Measurements from ENCODE around the gene ELMO1. TPM values are rescaled to one million over a fixed set of nuclear protein-coding genes. Genes with fewer than 3 reads are reported as not detected.
A peak's percentile ranks its signal among the peaks of the same experiment; 100 is the strongest.

The ELMO1 gene
- total and polyA plus RNA-seq, 2 experiments from 2014 or later: 19.7 to 28.7 TPM

DNA sequence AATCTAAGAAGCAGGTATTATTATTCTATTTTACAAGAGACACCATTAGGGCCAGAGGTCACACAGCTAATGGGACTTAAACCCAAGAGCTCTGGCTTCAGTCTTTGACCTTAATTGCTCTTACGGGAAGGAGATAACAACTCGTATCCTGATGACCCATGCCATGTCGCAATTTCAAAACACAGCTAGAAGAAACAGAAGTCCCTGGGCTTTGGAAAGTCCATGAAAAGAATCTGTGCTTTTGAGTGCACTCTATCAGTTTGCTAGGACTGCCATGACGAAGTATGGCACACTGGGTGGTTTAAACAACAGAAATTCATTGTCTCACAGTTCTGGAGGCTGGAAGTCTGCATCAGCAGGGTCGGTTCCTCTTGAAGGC lies 476.5 kb downstream of the ELMO1 start:
- DNase-seq (ENCODE audit: low spot score): peak; percentile 60
- no peaks in the 10 kb centered on the region for H3K9me3 ChIP-seq (ENCODE audit: low read depth)
- no peaks in the 10 kb centered on the region for H4K20me1 ChIP-seq (ENCODE audit: insufficient read depth, poor library complexity, severe bottlenecking)
- H3K4me2 ChIP-seq: peak overlapping the region; percentile 24
- H3K4me3 ChIP-seq: no peak overlapping the region
- H3K27me3 ChIP-seq: no peaks in the 10 kb centered on the region
- H3K4me1 ChIP-seq (ENCODE audit: insufficient read depth): peaks cover 18% of the 10 kb centered on the region
- H3K79me2 ChIP-seq: no peaks in the 10 kb centered on the region
- no peaks in the 10 kb centered on the region for H3K36me3 ChIP-seq (replicated peaks; ENCODE audit: insufficient read depth, low read depth)
- TF ChIP-seq CTCF (IDR thresholded peaks at IDR 0.05; ENCODE audit: poor library complexity) (no peak), EZH2phosphoT487 (IDR thresholded peaks at IDR 0.05; ENCODE audit: low read depth, severe bottlenecking, unreplicated experiment) (no peak), EZH2 (IDR thresholded peaks at IDR 0.05; ENCODE audit: borderline replicate concordance) (no peak)
- H3K9me2 ChIP-seq (replicated peaks; ENCODE audit: insufficient read depth): no peaks in the 10 kb centered on the region
- peak overlapping the region; percentile 84 for H3K27ac ChIP-seq
- H2AFZ ChIP-seq: no peak overlapping the region
- WGBS (ENCODE audit: low lambda C conversion rate, missing lambda C conversion rate): 21% methylated on average over 5 of the region's 5 CpGs

GRCh38 chr7:36971515-36972139 lies 477.0 kb downstream of the ELMO1 start:
- H3K27ac ChIP-seq: peak overlapping the region; percentile 84
- 33% methylated on average over 9 of the region's 9 CpGs for WGBS (ENCODE audit: low lambda C conversion rate, missing lambda C conversion rate)
- no peaks in the 10 kb centered on the region for H3K27me3 ChIP-seq
- H3K4me3 ChIP-seq: no peak overlapping the region
- H3K4me2 ChIP-seq: peak overlapping the region; percentile 31
- H3K79me2 ChIP-seq: no peaks in the 10 kb centered on the region
- no peaks in the 10 kb centered on the region for H3K9me2 ChIP-seq (replicated peaks; ENCODE audit: insufficient read depth)
- peak; percentile 44 for DNase-seq (ENCODE audit: low spot score)
- H3K9me3 ChIP-seq (ENCODE audit: low read depth): no peaks in the 10 kb centered on the region
- H3K4me1 ChIP-seq (ENCODE audit: insufficient read depth): peaks cover 18% of the 10 kb centered on the region
- no peaks in the 10 kb centered on the region for H4K20me1 ChIP-seq (ENCODE audit: insufficient read depth, poor library complexity, severe bottlenecking)
- no peak overlapping the region for H2AFZ ChIP-seq
- H3K36me3 ChIP-seq (replicated peaks; ENCODE audit: insufficient read depth, low read depth): no peaks in the 10 kb centered on the region
- no peak for TF ChIP-seq EZH2 (IDR thresholded peaks at IDR 0.05; ENCODE audit: borderline replicate concordance)
- TF ChIP-seq CTCF (IDR thresholded peaks at IDR 0.05; ENCODE audit: poor library complexity): no peak

DNA sequence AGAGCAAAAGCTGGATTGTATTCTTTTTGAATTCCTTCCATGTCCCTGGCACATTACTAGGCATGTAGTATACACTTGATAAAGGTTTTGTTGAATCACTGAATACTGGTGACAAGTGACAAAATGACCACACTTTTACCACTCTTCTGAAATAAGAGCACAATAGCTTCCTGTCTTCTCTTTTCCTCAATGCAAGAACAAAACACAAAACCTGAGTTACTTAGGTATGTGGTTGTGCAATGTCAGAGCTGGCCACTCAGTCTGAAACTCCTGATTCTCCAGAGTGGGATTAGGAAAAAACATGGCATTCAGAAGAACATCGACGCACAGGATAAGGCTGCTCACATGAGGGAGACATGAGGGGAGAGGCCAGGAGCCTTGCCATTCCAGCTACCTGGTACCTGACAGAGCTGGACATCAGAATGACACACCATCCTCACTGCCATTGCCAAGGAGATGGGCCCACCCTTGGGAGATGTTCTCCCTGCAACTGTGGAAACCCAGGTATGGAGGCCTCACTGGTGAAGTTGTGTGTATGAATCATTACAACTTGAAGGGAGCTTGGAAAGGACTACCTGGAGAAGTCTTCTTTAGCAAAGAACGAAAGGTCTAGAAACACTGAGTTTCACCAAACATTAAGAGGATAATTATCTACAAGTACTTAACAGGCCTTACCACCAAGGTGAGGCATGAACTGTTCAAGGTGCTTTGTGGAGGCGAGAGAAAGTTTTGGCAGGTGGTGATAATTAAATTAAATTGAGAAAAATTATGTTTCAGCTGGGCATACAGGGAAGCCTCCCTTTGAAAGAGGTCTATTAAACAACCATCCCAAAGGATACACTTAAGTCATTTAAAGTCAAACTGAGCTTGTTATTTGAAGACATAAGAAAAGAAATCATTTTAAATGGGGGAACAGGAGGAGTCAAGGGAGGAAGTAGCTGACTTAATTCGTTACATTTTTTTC lies 477.8 kb downstream of the ELMO1 start:
- Histone ChIP-seq H4K20me1 (ENCODE audit: insufficient read depth, poor library complexity, severe bottlenecking) (no peaks in the 10 kb centered on the region), H3K4me2 (peak overlapping the region; percentile 31), H3K27me3 (no peaks in the 10 kb centered on the region), H3K79me2 (no peaks in the 10 kb centered on the region), H3K4me1 (ENCODE audit: insufficient read depth) (peaks cover 18% of the 10 kb centered on the region), H3K36me3 (replicated peaks; ENCODE audit: insufficient read depth, low read depth) (no peaks in the 10 kb centered on the region), H3K27ac (peak overlapping the region; percentile 84), H3K9me3 (ENCODE audit: low read depth) (no peaks in the 10 kb centered on the region), H3K4me3 (no peak overlapping the region), H3K9me2 (replicated peaks; ENCODE audit: insufficient read depth) (no peaks in the 10 kb centered on the region), H2AFZ (no peak overlapping the region)
- 76% methylated on average over 5 of the region's 5 CpGs for WGBS (ENCODE audit: low lambda C conversion rate, missing lambda C conversion rate)
- TF ChIP-seq EZH2phosphoT487 (IDR thresholded peaks at IDR 0.05; ENCODE audit: low read depth, severe bottlenecking, unreplicated experiment): no peak
- TF ChIP-seq CTCF (IDR thresholded peaks at IDR 0.05; ENCODE audit: poor library complexity): no peak
- no peak for TF ChIP-seq EZH2 (IDR thresholded peaks at IDR 0.05; ENCODE audit: borderline replicate concordance)
- no peak for DNase-seq (ENCODE audit: low spot score)

Data from hepatocyte (in vitro differentiated cells).